Colonic mucosa (tissue), 4 donors: ENCODE measurements around the gene BCAS3. TPM values are rescaled to one million over a fixed set of nuclear protein-coding genes. Genes with fewer than 3 reads are reported as not detected.

Experiments used
- DNase-seq: peaks from one replicate; pipeline ENCODE4 v3.0.0-alpha.2; 2020
- H3K27ac ChIP-seq: fragments of 200-600 bp; one replicate; pipeline ENCODE4 v1.8.0; 2021
- H3K27me3 ChIP-seq: fragments of 200-600 bp; one replicate; pipeline ENCODE4 v1.8.0; 2021
- H3K36me3 ChIP-seq: fragments of 200-600 bp; one replicate; pipeline ENCODE4 v1.8.0; 2021
- H3K4me1 ChIP-seq: fragments of 200-600 bp; one replicate; pipeline ENCODE4 v1.8.0; 2021; ENCODE audit warnings: mild to moderate bottlenecking
- H3K4me3 ChIP-seq: fragments of 200-600 bp; one replicate; pipeline ENCODE4 v1.8.0; 2021
- H3K9ac ChIP-seq, 2 donors: one replicate each; pipeline ENCODE4 v1.7.0; 2013; ENCODE audit warnings: control low read depth in 2 of 2, low read depth in 2 of 2, low read length in 2 of 2
- H3K9me3 ChIP-seq: fragments of 200-600 bp; one replicate; pipeline ENCODE4 v1.8.0; 2021
- CTCF ChIP-seq: fragments of 200-600 bp; IDR thresholded peaks from one replicate; pipeline ENCODE4 v1.8.0; 2022; ENCODE audit warnings: antibody characterized with exemption, mild to moderate bottlenecking
- intact Hi-C: fragments of 100-400 bp; cut with DNase I; formaldehyde crosslinking; loops from one replicate; pipeline ENCODE4 v1.14.1; 2022
- total RNA-seq, 2 donors: library from RNA; stranded (reverse); fragmentation: NEBNext Ultra II Directional in 1 of 2; extraction: Animal tissue kit (Norgen Biotek cat#: 25700) in 1 of 2; gene quantifications; one replicate each; pipeline ENCODE4 v1.2.1, GENCODE V29; 2021
- donor health status: healthy.
- donor health status: DM: no; HTN: no; CAD: no.
- donor health status: DM: no; HTN: no; CAD: no.

Gene BCAS3
- total RNA-seq, 2 donors from 2014 or later = 11.0 to 17.8 TPM

GRCh38 chr17:61129267-61130254 lies 451.9 kb downstream of the BCAS3 start:
- H3K9me3 ChIP-seq = no peaks in the 10 kb centered on the region
- H3K9ac ChIP-seq = no peak overlapping the region
- no peak overlapping the region for H3K27ac ChIP-seq
- no peak overlapping the region for H3K4me3 ChIP-seq
- intact Hi-C loops = no loop called here
- H3K36me3 ChIP-seq = no peaks in the 10 kb centered on the region
- TF ChIP-seq CTCF = no peak
- H3K27me3 ChIP-seq = no peaks in the 10 kb centered on the region
- no peak for DNase-seq
- no peaks in the 10 kb centered on the region for H3K4me1 ChIP-seq

DNA sequence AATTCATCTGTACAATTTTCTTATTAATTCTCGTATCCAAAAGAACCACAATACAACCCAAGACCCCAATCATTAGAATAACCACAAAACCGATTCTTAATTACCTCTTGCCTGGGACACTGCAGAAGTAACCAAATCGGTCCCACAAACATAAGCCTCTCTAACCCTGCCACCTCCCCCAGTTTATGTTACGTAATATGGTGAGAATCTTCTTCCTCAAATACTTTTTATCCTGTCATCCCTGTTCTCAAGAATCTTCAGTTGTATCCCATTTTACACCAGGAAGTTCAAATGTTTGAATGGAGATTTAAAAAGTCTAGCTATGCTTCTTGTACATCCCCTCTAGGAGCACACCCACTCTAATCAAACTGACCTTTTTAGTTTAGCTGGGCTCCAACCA lies 452.7 kb downstream of the BCAS3 start:
- no peaks in the 10 kb centered on the region for H3K27me3 ChIP-seq
- no peak overlapping the region for H3K27ac ChIP-seq
- no peaks in the 10 kb centered on the region for H3K4me1 ChIP-seq
- H3K36me3 ChIP-seq = no peaks in the 10 kb centered on the region
- no peaks in the 10 kb centered on the region for H3K9me3 ChIP-seq
- no peak for DNase-seq
- no peak overlapping the region for H3K9ac ChIP-seq
- intact Hi-C loops = no loop called here
- no peak overlapping the region for H3K4me3 ChIP-seq
- TF ChIP-seq CTCF = no peak

DNA sequence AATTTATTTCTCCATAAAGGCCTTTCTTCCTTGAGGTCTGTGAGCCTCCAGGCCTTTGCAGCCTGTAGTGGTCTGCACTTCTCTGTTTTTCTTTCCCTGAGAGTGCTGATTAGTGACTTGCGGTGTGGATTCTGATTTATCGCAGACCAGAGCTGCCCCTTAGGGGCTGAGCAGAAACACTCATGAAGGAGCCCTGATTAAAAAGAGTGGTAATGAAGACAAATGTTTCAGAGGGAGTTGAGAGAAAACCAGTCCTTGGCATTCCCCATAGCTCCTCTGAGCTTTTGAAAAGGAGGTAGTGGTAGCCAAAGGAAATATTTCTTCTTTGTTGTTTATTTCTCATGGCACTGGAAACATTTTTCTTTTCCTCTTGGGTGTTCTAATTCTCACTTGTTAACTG lies 453.9 kb downstream of the BCAS3 start:
- Histone ChIP-seq H3K9ac (no peak overlapping the region), H3K4me1 (no peaks in the 10 kb centered on the region), H3K27ac (no peak overlapping the region), H3K36me3 (no peaks in the 10 kb centered on the region), H3K9me3 (no peaks in the 10 kb centered on the region), H3K4me3 (no peak overlapping the region), H3K27me3 (no peaks in the 10 kb centered on the region)
- intact Hi-C loops = no loop called here
- DNase-seq = no peak
- TF ChIP-seq CTCF = no peak

DNA sequence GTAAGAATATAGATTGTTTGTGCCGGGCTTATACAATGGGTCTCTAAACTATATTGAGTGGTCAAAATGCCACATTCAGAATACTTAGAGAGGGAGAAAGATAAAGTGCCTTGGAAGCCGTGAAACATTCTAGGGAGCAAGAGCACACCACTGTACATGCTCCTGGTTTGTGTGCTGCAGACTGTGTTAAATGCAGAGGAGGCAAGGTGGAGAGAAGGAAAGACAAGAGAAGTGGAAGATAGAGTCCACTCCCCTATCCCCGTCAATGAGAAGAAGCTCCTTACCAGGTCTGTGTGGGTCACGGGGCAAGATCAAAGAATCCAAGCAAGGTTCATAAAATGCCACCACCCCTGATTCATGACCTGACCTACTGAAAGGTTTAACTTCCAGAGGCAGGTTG lies 454.9 kb downstream of the BCAS3 start:
- Histone ChIP-seq H3K36me3 (no peaks in the 10 kb centered on the region), H3K4me1 (no peaks in the 10 kb centered on the region), H3K9me3 (no peaks in the 10 kb centered on the region), H3K27me3 (no peaks in the 10 kb centered on the region), H3K27ac (no peak overlapping the region), H3K9ac (no peak overlapping the region), H3K4me3 (no peak overlapping the region)
- DNase-seq = no peak
- no peak for TF ChIP-seq CTCF
- intact Hi-C loops = no loop called here

- H3K4me3 ChIP-seq = no peak overlapping the region
- H3K9me3 ChIP-seq = no peaks in the 10 kb centered on the region
- TF ChIP-seq CTCF = no peak
- H3K27ac ChIP-seq = no peak overlapping the region
- no peaks in the 10 kb centered on the region for H3K27me3 ChIP-seq
- no peak overlapping the region for H3K9ac ChIP-seq
- no peaks in the 10 kb centered on the region for H3K4me1 ChIP-seq
- no peak for DNase-seq
- intact Hi-C loops = no loop called here
- H3K36me3 ChIP-seq = no peaks in the 10 kb centered on the region
These were observed 456.2 kb downstream of the BCAS3 start for GRCh38 chr17:61133853-61134252.
